Naive thymus-derived CD8-positive, alpha-beta T cell (primary cell): Measurements from ENCODE around the gene SIX2. TPM values are rescaled to one million over a fixed set of nuclear protein-coding genes. Genes with fewer than 3 reads are reported as not detected.

Experiments
- ATAC-seq, 2 donors: fragments of 150-1000 bp; cut with Tn5 transposase in 1 of 2; sonication (Bioruptor Pico), chemical (Tn5 transposase) in 1 of 2; 1 replicate in 1 of 2; 2 replicates in 1 of 2; pipeline ENCODE4 v1.10.0; 2021; ENCODE audit warnings: mild to moderate bottlenecking in 2 of 2, moderate library complexity in 2 of 2
- POLR2A ChIA-PET: fragments of 350-600 bp; sonication (Branson Sonifier 250); formaldehyde crosslinking; loops from one replicate; lab custom pipeline; 2021; ENCODE audit warnings: antibody characterized with exemption; lab: Charles Lee
- DNase-seq, 10 donors: peaks; one replicate each; pipeline versions ENCODE4 v3.0.0 to v3.0.0-alpha.2; 2020 to 2022
- H3K27ac Mint-ChIP-seq, 10 donors: one replicate each; pipeline ENCODE4 v1.8.0; 2020 to 2022; ENCODE audit warnings: mild to moderate bottlenecking in 10 of 10, mixed read lengths in 10 of 10, moderate library complexity in 4 of 10, inconsistent platforms in 1 of 10
- H3K27me3 Mint-ChIP-seq, 5 donors: one replicate each; pipeline ENCODE4 v1.8.0; 2021 to 2022; ENCODE audit warnings: mixed read lengths in 5 of 5
- H3K36me3 Mint-ChIP-seq, 3 donors: one replicate each; pipeline ENCODE4 v1.8.0; 2020 to 2022; ENCODE audit warnings: mixed read lengths in 3 of 3, mild to moderate bottlenecking in 2 of 3, inconsistent platforms in 1 of 3
- H3K4me1 Mint-ChIP-seq, 4 donors: one replicate each; pipeline ENCODE4 v1.8.0; 2021 to 2022; ENCODE audit warnings: mixed read lengths in 4 of 4
- H3K4me3 Mint-ChIP-seq, 10 donors: one replicate each; pipeline ENCODE4 v1.8.0; 2020 to 2022; ENCODE audit warnings: mild to moderate bottlenecking in 10 of 10, mixed read lengths in 10 of 10, moderate library complexity in 6 of 10, inconsistent platforms in 1 of 10
- H3K9me3 Mint-ChIP-seq, 9 donors: one replicate each; pipeline ENCODE4 v1.8.0; 2020 to 2022; ENCODE audit warnings: mixed read lengths in 9 of 9, mild to moderate bottlenecking in 3 of 9, inconsistent platforms in 1 of 9, moderate library complexity in 1 of 9
- polyA plus RNA-seq, 3 donors: library from polyadenylated mRNA; unstranded; fragments of 300-500 nt; fragmentation: Illumina TruSeq; gene quantifications; one replicate each; pipeline ENCODE4 v1.2.3, GENCODE V29; 2021
- total RNA-seq, 8 experiments: library from RNA in 2 of 8; stranded (reverse) in 2 of 8; gene quantifications; one replicate each; pipeline ENCODE4 v1.2.3 and lab custom pipeline; 2021 to 2026

Gene SIX2
- total and polyA plus RNA-seq, 5 experiments from 2014 or later = not detected

DNA sequence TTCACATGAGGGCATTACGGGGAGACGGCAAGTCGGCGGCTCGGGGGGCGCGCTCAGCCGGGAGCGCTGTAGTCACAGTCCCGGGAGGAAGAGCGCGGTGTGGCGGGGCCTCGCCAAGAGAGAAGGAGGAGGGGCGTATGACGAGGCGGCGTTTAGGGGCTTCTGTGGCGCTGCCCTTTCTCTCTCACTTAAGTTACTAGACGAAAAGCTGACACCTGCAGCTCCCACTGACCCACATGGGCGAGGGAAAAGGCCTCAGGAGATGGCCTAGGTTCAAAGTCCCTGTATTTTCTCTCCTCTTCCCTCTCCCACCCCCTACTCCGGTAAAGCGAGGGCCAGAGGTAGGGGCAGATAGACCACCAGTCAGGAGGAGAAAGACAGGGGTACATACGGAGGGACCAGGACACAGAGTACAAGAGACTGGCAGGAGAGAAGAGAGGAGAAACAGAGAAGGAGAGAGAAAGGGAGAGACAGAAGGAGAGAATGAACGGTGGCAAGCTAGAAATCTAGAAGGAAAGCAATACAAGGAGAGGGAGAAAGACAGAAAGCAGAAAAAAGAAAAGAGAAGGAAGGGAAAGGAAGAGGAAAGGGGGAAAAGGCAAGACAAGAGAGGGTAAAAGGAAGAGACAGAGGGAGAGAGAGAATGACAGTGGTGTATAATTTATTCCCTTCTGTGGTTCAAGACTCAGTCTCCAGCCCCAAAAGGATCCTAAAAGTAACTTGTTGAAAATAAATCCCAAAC lies 3.8 kb downstream of the SIX2 start:
- Mint-ChIP-seq H3K27me3 (peaks cover 31 to 96% (median 56%) of the 10 kb centered on the region in 5 donors), H3K27ac (no peak overlapping the region), H3K36me3 (no peaks in the 10 kb centered on the region), H3K9me3 (no peaks in the 10 kb centered on the region), H3K4me1 (peaks cover 19 to 65% (median 51%) of the 10 kb centered on the region in 4 donors), H3K4me3 (peak overlapping the region; percentile 2 to 54 (median 38))
- peak in 1 of 2 donors; percentile 7 for ATAC-seq
- DNase-seq = no peak
- POLR2A ChIA-PET = no interaction called here

DNA sequence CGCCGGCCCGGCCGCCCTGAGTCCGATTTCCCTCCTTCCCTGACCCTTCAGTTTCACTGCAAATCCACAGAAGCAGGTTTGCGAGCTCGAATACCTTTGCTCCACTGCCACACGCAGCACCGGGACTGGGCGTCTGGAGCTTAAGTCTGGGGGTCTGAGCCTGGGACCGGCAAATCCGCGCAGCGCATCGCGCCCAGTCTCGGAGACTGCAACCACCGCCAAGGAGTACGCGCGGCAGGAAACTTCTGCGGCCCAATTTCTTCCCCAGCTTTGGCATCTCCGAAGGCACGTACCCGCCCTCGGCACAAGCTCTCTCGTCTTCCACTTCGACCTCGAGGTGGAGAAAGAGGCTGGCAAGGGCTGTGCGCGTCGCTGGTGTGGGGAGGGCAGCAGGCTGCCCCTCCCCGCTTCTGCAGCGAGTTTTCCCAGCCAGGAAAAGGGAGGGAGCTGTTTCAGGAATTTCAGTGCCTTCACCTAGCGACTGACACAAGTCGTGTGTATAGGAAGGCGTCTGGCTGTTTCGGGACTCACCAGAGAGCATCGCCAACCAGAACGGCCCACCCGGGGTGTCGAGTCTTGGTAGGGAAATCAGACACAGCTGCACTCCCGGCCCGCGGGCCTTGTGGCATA lies 4.6 kb downstream of the SIX2 start:
- DNase-seq (no peak), ATAC-seq (no peak)
- H3K36me3 Mint-ChIP-seq = no peaks in the 10 kb centered on the region
- POLR2A ChIA-PET = no interaction called here
- H3K27ac Mint-ChIP-seq = no peak overlapping the region
- H3K4me1 Mint-ChIP-seq = peaks cover 19 to 59% (median 49%) of the 10 kb centered on the region in 4 donors
- no peaks in the 10 kb centered on the region for H3K9me3 Mint-ChIP-seq
- peak overlapping the region in 7 of 10 donors; percentile 10 to 75 (median 38) for H3K4me3 Mint-ChIP-seq
- H3K27me3 Mint-ChIP-seq = peaks cover 37 to 96% (median 59%) of the 10 kb centered on the region in 5 donors

DNA sequence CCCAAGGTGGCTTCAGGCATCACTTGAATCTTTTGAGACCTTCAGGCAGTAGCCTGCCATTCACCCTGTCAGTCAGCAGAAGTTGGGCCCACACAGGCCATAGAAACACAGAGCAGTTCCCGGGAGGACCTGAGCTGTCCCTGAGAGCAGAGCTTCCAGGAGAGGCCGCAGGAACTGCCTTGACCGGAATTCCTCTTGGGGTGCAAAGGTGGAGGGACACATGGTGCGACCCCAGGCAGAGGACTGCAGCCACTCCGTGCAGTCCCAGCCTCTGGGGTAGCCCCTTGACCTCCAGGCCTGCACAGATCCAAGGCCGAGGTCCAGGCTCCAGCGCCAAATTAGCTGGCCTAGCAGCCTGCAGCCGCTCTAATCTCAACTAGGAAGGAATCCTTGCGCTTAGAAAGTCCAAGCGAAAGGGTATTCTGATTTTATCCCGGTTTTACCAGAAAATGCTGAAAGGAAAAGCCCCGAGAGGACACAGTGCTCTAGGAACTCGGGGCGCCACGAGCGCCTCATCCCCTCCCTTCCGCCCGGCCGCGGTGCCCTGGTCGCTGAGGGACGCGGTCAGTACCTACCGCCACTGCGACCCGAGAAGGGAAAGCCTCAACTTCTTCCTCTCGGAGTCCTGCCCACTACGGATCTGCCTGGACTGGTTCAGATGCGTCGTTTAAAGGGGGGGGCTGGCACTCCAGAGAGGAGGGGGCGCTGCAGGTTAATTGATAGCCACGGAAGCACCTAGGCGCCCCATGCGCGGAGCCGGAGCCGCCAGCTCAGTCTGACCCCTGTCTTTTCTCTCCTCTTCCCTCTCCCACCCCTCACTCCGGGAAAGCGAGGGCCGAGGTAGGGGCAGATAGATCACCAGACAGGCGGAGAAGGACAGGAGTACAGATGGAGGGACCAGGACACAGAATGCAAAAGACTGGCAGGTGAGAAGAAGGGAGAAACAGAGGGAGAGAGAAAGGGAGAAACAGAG lies 5.4 kb downstream of the SIX2 start:
- Mint-ChIP-seq H3K4me3 (peak overlapping the region in 8 of 10 donors; percentile 7 to 75 (median 42)), H3K4me1 (peaks cover 17 to 56% (median 45%) of the 10 kb centered on the region in 4 donors)

DNA sequence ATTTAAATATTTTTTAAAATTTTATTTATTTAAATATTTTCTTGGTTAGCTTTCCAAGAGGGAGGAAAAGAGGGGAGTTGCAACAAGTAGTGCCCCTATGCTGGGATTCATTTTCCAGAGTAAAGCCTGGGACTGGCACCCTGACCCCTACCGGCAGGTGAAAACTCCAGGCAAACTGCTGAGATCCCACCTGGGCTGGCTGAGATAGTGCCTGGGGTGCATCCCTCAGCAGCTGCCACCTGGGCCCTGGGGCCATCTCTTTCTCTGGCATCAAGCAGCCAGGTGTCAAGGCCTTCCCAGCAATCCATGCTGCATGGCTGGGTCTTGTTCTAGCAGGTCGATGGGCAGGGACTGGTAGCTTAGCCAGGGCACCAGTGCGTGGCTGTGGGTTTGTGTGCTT lies 6.6 kb downstream of the SIX2 start:
- H3K27ac Mint-ChIP-seq = no peak overlapping the region
- DNase-seq = no peak
- peaks cover 14 to 46% (median 38%) of the 10 kb centered on the region in 4 donors for H3K4me1 Mint-ChIP-seq
- H3K27me3 Mint-ChIP-seq = peaks cover 45 to 100% (median 67%) of the 10 kb centered on the region in 5 donors
- no peaks in the 10 kb centered on the region for H3K36me3 Mint-ChIP-seq
- POLR2A ChIA-PET = no interaction called here
- H3K4me3 Mint-ChIP-seq = peak overlapping the region in 4 of 10 donors; percentile 0 to 38 (median 6)
- no peak for ATAC-seq
- peaks cover 0 to 3% (median 0%) of the 10 kb centered on the region in 9 donors for H3K9me3 Mint-ChIP-seq

More for the DNA sequence above, 5.4 kb downstream of the SIX2 start:
- ATAC-seq (no peak), DNase-seq (no peak)
- H3K9me3 Mint-ChIP-seq = no peaks in the 10 kb centered on the region
- H3K36me3 Mint-ChIP-seq = no peaks in the 10 kb centered on the region
- H3K27me3 Mint-ChIP-seq = peaks cover 41 to 98% (median 66%) of the 10 kb centered on the region in 5 donors
- peak overlapping the region in 1 of 10 donors; percentile 66 for H3K27ac Mint-ChIP-seq
- POLR2A ChIA-PET = no interaction called here

DNA sequence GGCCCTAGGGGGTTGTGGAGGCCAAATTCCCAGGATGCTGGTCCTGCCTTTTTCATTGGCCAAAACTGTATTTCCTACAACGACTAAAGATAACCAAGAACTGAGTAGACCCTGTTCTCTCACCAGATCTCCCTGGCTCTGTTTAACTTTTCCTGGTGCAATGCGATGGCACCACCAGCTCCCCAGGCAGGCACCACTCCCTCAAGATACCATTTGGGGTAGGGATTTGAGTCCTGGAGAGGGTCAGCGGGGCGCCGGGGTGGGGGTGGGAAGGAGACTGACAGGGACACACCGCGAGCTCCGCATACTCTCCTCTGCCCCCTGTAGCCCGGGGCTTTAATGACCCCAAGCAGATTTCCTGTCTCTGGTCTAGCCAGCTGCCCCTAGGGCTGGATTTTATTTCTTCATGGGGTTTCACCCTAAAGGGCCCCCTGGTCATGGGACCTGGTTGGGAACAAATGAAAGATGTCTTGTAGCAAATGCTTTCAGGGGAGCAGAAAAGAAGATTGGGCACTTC lies 7.3 kb downstream of the SIX2 start:
- H3K4me1 Mint-ChIP-seq = peaks cover 14 to 43% (median 35%) of the 10 kb centered on the region in 4 donors
- peaks cover 48 to 100% (median 67%) of the 10 kb centered on the region in 5 donors for H3K27me3 Mint-ChIP-seq
- POLR2A ChIA-PET = no interaction called here
- no peak for DNase-seq
- peak overlapping the region in 2 of 10 donors; percentile 40 to 47 for H3K27ac Mint-ChIP-seq
- peak overlapping the region; percentile 54 to 77 (median 66) for H3K4me3 Mint-ChIP-seq
- peaks cover 0 to 3% (median 2%) of the 10 kb centered on the region in 9 donors for H3K9me3 Mint-ChIP-seq
- H3K36me3 Mint-ChIP-seq = no peaks in the 10 kb centered on the region
- ATAC-seq = no peak

DNA sequence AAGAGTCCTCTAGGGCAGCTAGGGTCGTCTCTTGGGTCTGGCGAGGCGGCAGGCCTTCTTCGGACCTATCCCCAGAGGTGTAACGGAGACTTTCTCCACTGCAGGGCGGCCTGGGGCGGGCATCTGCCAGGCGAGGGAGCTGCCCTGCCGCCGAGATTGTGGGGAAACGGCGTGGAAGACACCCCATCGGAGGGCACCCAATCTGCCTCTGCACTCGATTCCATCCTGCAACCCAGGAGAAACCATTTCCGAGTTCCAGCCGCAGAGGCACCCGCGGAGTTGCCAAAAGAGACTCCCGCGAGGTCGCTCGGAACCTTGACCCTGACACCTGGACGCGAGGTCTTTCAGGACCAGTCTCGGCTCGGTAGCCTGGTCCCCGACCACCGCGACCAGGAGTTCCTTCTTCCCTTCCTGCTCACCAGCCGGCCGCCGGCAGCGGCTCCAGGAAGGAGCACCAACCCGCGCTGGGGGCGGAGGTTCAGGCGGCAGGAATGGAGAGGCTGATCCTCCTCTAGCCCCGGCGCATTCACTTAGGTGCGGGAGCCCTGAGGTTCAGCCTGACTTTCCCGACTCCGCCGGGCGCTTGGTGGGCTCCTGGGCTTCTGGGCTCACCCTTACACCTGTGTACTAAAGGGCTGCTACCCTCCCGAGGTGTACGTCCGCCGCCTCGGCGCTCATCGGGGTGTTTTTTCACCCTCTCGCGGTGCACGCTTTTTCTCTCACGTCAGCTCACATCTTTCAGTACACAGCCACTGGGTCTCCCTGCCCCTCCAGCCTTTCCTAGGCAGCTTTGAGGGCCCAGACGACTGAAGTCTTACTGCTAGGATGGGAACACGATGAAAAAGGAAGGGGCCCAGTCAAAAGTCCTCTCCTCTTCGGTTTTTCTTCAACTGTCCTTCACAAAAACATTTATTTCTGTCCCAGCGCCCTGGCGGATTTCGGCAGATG lies 8.1 kb downstream of the SIX2 start:
- DNase-seq = no peak
- Mint-ChIP-seq H3K4me3 (peak overlapping the region; percentile 54 to 77 (median 66)), H3K9me3 (peaks cover 0 to 3% (median 2%) of the 10 kb centered on the region in 9 donors), H3K27me3 (peaks cover 47 to 100% (median 68%) of the 10 kb centered on the region in 5 donors), H3K4me1 (peaks cover 11 to 37% (median 30%) of the 10 kb centered on the region in 4 donors), H3K27ac (peak overlapping the region in 1 of 10 donors; percentile 40), H3K36me3 (no peaks in the 10 kb centered on the region)
- ATAC-seq = peak in 1 of 2 donors; percentile 24
- POLR2A ChIA-PET = no interaction called here

DNA sequence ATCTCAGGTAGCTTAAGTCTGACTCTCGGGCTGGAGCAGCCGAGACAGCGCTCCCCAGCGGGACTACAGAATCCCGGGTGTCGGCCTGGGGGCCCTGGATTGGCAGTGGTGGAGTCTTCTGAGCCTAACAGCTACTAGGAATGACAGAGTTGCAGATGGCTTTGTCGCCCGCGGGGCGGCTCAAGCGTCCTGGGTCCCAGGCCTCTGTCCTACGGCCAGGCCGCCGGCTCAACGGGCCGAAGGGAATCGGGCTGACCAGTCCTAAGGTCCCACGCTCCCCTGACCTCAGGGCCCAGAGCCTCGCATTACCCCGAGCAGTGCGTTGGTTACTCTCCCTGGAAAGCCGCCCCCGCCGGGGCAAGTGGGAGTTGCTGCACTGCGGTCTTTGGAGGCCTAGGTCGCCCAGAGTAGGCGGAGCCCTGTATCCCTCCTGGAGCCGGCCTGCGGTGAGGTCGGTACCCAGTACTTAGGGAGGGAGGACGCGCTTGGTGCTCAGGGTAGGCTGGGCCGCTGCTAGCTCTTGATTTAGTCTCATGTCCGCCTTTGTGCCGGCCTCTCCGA lies 8.8 kb downstream of the SIX2 start:
- peaks cover 0 to 7% (median 2%) of the 10 kb centered on the region in 9 donors for H3K9me3 Mint-ChIP-seq
- peaks cover 8 to 32% (median 25%) of the 10 kb centered on the region in 4 donors for H3K4me1 Mint-ChIP-seq
- no peak for DNase-seq
- no peak overlapping the region for H3K27ac Mint-ChIP-seq
- H3K27me3 Mint-ChIP-seq = peaks cover 46 to 100% (median 70%) of the 10 kb centered on the region in 5 donors
- POLR2A ChIA-PET = no interaction called here
- peak in 1 of 2 donors; percentile 23 for ATAC-seq
- no peaks in the 10 kb centered on the region for H3K36me3 Mint-ChIP-seq
- H3K4me3 Mint-ChIP-seq = peak overlapping the region in 7 of 10 donors; percentile 18 to 77 (median 68)

DNA sequence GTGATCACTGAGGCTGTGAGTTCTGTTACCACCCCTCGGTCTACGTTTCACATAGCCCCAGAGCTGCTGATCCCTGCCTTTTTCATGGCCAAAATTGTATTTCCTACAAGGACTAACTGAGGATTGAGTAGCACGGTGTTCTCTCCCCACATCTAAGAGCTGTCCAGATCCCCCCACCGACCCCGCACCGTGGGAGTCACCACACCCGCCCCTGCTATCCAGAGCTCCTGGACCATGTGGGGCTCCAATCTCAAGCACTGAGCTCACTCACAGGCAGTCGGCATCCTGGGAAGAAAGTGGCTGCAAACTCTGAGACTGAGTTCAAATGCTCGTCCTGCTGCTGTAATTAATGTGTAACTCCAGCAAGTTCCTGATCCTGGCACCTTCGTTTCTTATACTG lies 9.7 kb downstream of the SIX2 start:
- Mint-ChIP-seq H3K4me3 (peak overlapping the region in 1 of 10 donors; percentile 9), H3K27me3 (peaks cover 50 to 100% (median 74%) of the 10 kb centered on the region in 5 donors), H3K36me3 (no peaks in the 10 kb centered on the region), H3K27ac (no peak overlapping the region), H3K9me3 (peaks cover 0 to 7% (median 2%) of the 10 kb centered on the region in 9 donors), H3K4me1 (peaks cover 7 to 28% (median 20%) of the 10 kb centered on the region in 4 donors)
- POLR2A ChIA-PET = no interaction called here
- DNase-seq = no peak
- ATAC-seq = no peak

DNA sequence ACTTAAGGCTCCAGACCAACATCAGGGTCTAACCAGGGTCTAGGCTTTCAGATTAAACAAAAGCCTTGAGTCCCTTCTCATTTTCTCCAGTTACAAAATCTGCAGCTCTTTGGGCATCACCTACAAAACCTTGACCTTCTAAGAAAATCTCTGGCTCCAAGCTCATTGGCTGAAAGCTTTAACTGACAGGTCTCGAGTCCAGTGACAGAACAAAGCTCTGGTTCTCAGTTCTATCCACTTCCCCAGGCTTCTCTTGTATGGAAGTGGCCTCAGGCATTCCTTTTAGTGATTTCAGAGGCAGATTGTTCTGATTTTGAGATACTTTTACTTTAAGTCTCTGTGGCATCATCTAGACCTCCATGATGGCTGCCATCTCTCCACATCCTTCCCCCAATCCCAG lies 11.3 kb downstream of the SIX2 start:
- peaks cover 7 to 19% (median 17%) of the 10 kb centered on the region in 4 donors for H3K4me1 Mint-ChIP-seq
- POLR2A ChIA-PET = no interaction called here
- ATAC-seq (no peak), DNase-seq (no peak)
- no peaks in the 10 kb centered on the region for H3K36me3 Mint-ChIP-seq
- H3K27ac Mint-ChIP-seq = no peak overlapping the region
- no peak overlapping the region for H3K4me3 Mint-ChIP-seq
- H3K9me3 Mint-ChIP-seq = peaks cover 0 to 10% (median 5%) of the 10 kb centered on the region in 9 donors
- peaks cover 52 to 100% (median 70%) of the 10 kb centered on the region in 5 donors for H3K27me3 Mint-ChIP-seq

DNA sequence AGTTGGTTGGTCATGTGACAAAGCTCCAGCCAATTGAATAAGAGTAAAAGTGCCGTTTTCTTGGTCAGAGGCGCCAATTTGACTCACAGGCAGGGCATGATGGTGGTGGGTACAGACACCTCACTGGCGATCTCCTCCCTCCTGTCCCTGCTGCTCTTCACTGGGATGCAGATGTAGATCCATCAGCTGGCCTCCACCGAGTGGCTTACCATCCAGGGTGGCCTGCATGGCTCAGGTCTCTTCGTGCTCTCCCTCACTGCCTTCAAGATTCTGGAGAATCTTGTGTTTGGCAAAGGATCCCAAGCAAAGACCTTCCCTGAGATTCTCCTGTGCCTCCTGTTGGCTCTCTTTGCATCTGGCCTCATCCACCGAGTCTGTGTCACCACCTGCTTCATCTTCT lies 12.9 kb downstream of the SIX2 start:
- ATAC-seq (no peak), DNase-seq (no peak)
- Mint-ChIP-seq H3K36me3 (peaks cover 0 to 6% (median 0%) of the 10 kb centered on the region in 3 donors), H3K4me3 (no peak overlapping the region), H3K4me1 (peaks cover 0 to 9% (median 5%) of the 10 kb centered on the region in 4 donors), H3K9me3 (peaks cover 5 to 23% (median 11%) of the 10 kb centered on the region in 9 donors), H3K27me3 (peaks cover 46 to 96% (median 60%) of the 10 kb centered on the region in 5 donors), H3K27ac (no peak overlapping the region)
- POLR2A ChIA-PET = no interaction called here

DNA sequence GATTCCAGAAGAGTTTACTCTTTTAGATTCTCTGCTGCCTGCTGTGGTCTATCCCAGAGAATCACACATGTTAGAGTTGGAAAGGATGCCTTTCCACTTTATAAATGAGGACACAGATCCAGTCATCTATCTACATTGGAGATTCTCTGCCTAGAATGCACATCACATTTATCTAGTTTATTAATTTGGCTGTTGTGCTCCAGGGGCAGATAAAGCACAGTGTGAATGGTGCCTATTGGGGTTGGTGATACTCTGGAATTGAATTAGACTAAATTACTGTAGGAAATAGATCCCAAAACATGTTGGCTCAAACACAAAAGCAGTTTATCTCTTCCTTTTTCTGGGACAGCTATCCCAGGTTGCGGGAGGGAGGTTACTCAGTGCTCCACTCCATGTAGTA lies 14.9 kb downstream of the SIX2 start:
- H3K36me3 Mint-ChIP-seq = peaks cover 0 to 11% (median 0%) of the 10 kb centered on the region in 3 donors
- POLR2A ChIA-PET = no interaction called here
- DNase-seq = no peak
- ATAC-seq = no peak
- no peaks in the 10 kb centered on the region for H3K4me1 Mint-ChIP-seq
- no peak overlapping the region for H3K27ac Mint-ChIP-seq
- H3K9me3 Mint-ChIP-seq = peaks cover 5 to 33% (median 14%) of the 10 kb centered on the region in 9 donors
- peaks cover 40 to 96% (median 59%) of the 10 kb centered on the region in 5 donors for H3K27me3 Mint-ChIP-seq
- H3K4me3 Mint-ChIP-seq = no peak overlapping the region
